Panc1 (cell line): ENCODE measurements around the gene SCN2B. TPM values are rescaled to one million over a fixed set of nuclear protein-coding genes. Genes with fewer than 3 reads are reported as not detected.

Experiments used
- ATAC-seq: fragments of 200-7000 bp; cut with Tn5 transposase; 2 replicates; pipeline ENCODE4 v1.9.1; 2020; ENCODE audit warnings: mild to moderate bottlenecking, moderate library complexity
- BruUV-seq: library from RNA; stranded (reverse); fragments of 400-500 nt; replicated peaks from 2 replicates; lab custom pipeline; 2021; lab: Mats Ljungman, UMichigan
- CTCF ChIA-PET: fragments of 300-600 bp; sonication (Branson Sonifier 250); formaldehyde crosslinking; loops from one replicate; lab custom pipeline; 2022; ENCODE audit warnings: antibody characterized with exemption; lab: Charles Lee
- POLR2A ChIA-PET: fragments of 300-600 bp; sonication (Branson Sonifier 250); formaldehyde crosslinking; loops from one replicate; lab custom pipeline; 2022; ENCODE audit warnings: antibody characterized with exemption; lab: Charles Lee
- DNase-seq: peaks from one replicate; pipeline ENCODE4 v3.0.0-alpha.2; 2010; ENCODE audit warnings: low read depth, low spot score
- H3K27ac ChIP-seq: 2 replicates; pipeline ENCODE4 v1.5.1; 2011; ENCODE audit warnings: mild to moderate bottlenecking, low read length, inconsistent platforms
- H3K27me3 ChIP-seq: fragments of 200-500 bp; sonication (Bioruptor generic); 2 replicates; pipeline ENCODE4 v1.6.0; 2014; ENCODE audit warnings: low read length, inconsistent platforms; ENCODE audit not compliant: control insufficient read depth, insufficient read depth
- H3K36me3 ChIP-seq: fragments of 200-500 bp; sonication (Bioruptor generic); 2 replicates; pipeline ENCODE4 v1.5.1; 2014; ENCODE audit warnings: inconsistent platforms, mild to moderate bottlenecking, low read length, moderate library complexity; ENCODE audit not compliant: control insufficient read depth, insufficient read depth
- H3K4me1 ChIP-seq: 2 replicates; pipeline ENCODE4 v1.5.1; 2011; ENCODE audit warnings: inconsistent platforms, mild to moderate bottlenecking, low read length, moderate library complexity; ENCODE audit not compliant: control insufficient read depth, insufficient read depth
- H3K4me3 ChIP-seq, 2 experiments: 2 replicates each; pipeline ENCODE4 v1.5.1; 2011 to 2012; ENCODE audit warnings: low read depth in 2 of 2, low read length in 2 of 2, mild to moderate bottlenecking in 2 of 2, inconsistent platforms in 1 of 2, moderate library complexity in 1 of 2
- H3K9me3 ChIP-seq: fragments of 200-500 bp; sonication (Bioruptor generic); 2 replicates; pipeline ENCODE4 v1.5.1; 2014; ENCODE audit warnings: low read depth, mild to moderate bottlenecking, inconsistent platforms, low read length, moderate library complexity; ENCODE audit not compliant: control insufficient read depth, insufficient read depth
- POLR2AphosphoS5 ChIP-seq: IDR thresholded peaks from 2 replicates; pipeline ENCODE4 v1.6.1; 2012; ENCODE audit warnings: mild to moderate bottlenecking, low read depth, low read length, moderate library complexity
- REST ChIP-seq, 2 experiments: IDR thresholded peaks; 2 replicates each; pipeline ENCODE4 v1.6.1; 2011 to 2012; ENCODE audit warnings: low read depth in 2 of 2, control low read depth in 1 of 2, low read length in 1 of 2, mild to moderate bottlenecking in 1 of 2, moderate library complexity in 1 of 2; ENCODE audit not compliant: insufficient read depth in 1 of 2
- SIN3A ChIP-seq: IDR thresholded peaks from 2 replicates; pipeline ENCODE4 v1.6.1; 2012; ENCODE audit warnings: low read depth, mild to moderate bottlenecking, low read length, moderate library complexity, borderline replicate concordance; ENCODE audit not compliant: insufficient read depth
- TCF7L2 ChIP-seq: IDR thresholded peaks from 2 replicates; pipeline ENCODE4 v1.6.1; 2011; ENCODE audit warnings: mild to moderate bottlenecking, low read depth, low read length, inconsistent platforms
- in situ Hi-C: cut with HindIII; loops from 2 replicates; pipeline ENCODE4 v1.10.0; 2016; ENCODE audit warnings: low sequenced_read_pairs, low pct_unique_long_range_greater_than_20kb
- intact Hi-C: fragments of 100-400 bp; cut with micrococcal nuclease; formaldehyde crosslinking; loops from one replicate; pipeline ENCODE4 v1.10.0; 2022; ENCODE audit not compliant: unreplicated experiment
- total RNA-seq: library from RNA; stranded (reverse); gene quantifications from one replicate; pipeline ENCODE4 v1.2.1, GENCODE V29; 2021; ENCODE audit not compliant: unreplicated experiment
- TF ChIP-seq, protein P1 (sequence below): fragments of 450-650 bp; IDR thresholded peaks from 2 replicates; pipeline ENCODE4 v1.5.1; 2017; ENCODE audit warnings: mild to moderate bottlenecking

SCN2B gene
- total RNA-seq, 1 experiment from 2014 or later: not detected

- no peak for ATAC-seq
- Histone ChIP-seq H3K36me3 (no peaks in the 10 kb centered on the region), H3K4me1 (no peaks in the 10 kb centered on the region), H3K9me3 (no peaks in the 10 kb centered on the region), H3K4me3 (no peak overlapping the region), H3K27me3 (peaks cover 17% of the 10 kb centered on the region), H3K27ac (no peak overlapping the region)
- TF ChIP-seq POLR2AphosphoS5 (no peak), REST (IDR thresholded peaks at IDR 0.05; ENCODE audit: insufficient read depth in 1 of 2, low read depth in 2 of 2, low read length in 1 of 2) (no peak), SIN3A (no peak), TCF7L2 (no peak)
- TF ChIP-seq, protein P1, sequence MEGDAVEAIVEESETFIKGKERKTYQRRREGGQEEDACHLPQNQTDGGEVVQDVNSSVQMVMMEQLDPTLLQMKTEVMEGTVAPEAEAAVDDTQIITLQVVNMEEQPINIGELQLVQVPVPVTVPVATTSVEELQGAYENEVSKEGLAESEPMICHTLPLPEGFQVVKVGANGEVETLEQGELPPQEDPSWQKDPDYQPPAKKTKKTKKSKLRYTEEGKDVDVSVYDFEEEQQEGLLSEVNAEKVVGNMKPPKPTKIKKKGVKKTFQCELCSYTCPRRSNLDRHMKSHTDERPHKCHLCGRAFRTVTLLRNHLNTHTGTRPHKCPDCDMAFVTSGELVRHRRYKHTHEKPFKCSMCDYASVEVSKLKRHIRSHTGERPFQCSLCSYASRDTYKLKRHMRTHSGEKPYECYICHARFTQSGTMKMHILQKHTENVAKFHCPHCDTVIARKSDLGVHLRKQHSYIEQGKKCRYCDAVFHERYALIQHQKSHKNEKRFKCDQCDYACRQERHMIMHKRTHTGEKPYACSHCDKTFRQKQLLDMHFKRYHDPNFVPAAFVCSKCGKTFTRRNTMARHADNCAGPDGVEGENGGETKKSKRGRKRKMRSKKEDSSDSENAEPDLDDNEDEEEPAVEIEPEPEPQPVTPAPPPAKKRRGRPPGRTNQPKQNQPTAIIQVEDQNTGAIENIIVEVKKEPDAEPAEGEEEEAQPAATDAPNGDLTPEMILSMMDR: no peak
- intact Hi-C loops (no loop called here), in situ Hi-C loops (no loop called here)
- no TSS peak for BruUV-seq
- ChIA-PET CTCF (interaction anchor here (0.6 to 1.3 kb wide), 3 partner anchors 13 to 376 kb away, joined by 3 to 12 read pairs (median 5); partner anchors contain the start of gene SCN2B), POLR2A (no interaction called here)
- no peak for DNase-seq
These were observed 12.9 kb downstream of the SCN2B start for GRCh38 chr11:118163494-118163893.

GRCh38 chr11:118162846-118163245, 13.6 kb downstream of the SCN2B start:
- Histone ChIP-seq H3K27me3 (peaks cover 19% of the 10 kb centered on the region), H3K9me3 (no peaks in the 10 kb centered on the region), H3K4me1 (no peaks in the 10 kb centered on the region), H3K27ac (no peak overlapping the region), H3K36me3 (no peaks in the 10 kb centered on the region), H3K4me3 (no peak overlapping the region)
- DNase-seq (no peak), ATAC-seq (no peak)
- BruUV-seq: no TSS peak
- TF ChIP-seq POLR2AphosphoS5 (no peak), TCF7L2 (no peak), REST (IDR thresholded peaks at IDR 0.05; ENCODE audit: insufficient read depth in 1 of 2, low read depth in 2 of 2, low read length in 1 of 2) (no peak), SIN3A (no peak)
- TF ChIP-seq, protein P1: no peak
- intact Hi-C loops (no loop called here), in situ Hi-C loops (no loop called here)
- POLR2A ChIA-PET: no interaction called here
- CTCF ChIA-PET: interaction anchor here (1.3 kb wide), 1 partner anchor 14 kb away, joined by 12 read pairs; the partner anchor contains the start of gene SCN2B
